K562 (cell line): ENCODE results near the gene ALAS2. TPM values are rescaled to one million over a fixed set of nuclear protein-coding genes. Genes with fewer than 3 reads are reported as not detected.

Source experiments
- AFF1 ChIP-seq, 2 experiments: fragments of 450-650 bp; IDR thresholded peaks; 2 replicates each; pipeline ENCODE4 v1.6.1; 2018; ENCODE audit warnings: mild to moderate bottlenecking in 2 of 2, low read depth in 1 of 2; ENCODE audit not compliant: partially characterized antibody in 2 of 2
- CTBP1 ChIP-seq: fragments of 450-650 bp; IDR thresholded peaks from 2 replicates; pipeline ENCODE4 v1.6.1; 2016; ENCODE audit warnings: borderline replicate concordance
- DLX4 ChIP-seq: fragments of 250-450 bp; sonication (Bioruptor Pico); IDR thresholded peaks from 2 replicates; pipeline ENCODE4 v1.6.1; 2021; ENCODE audit warnings: mild to moderate bottlenecking
- EP400 ChIP-seq: fragments of 450-650 bp; IDR thresholded peaks from 2 replicates; pipeline ENCODE4 v1.6.1; 2017; ENCODE audit warnings: antibody characterized with exemption, mild to moderate bottlenecking, moderate library complexity
- NCOA1 ChIP-seq: fragments of 450-650 bp; IDR thresholded peaks from 2 replicates; pipeline ENCODE4 v1.6.1; 2016; ENCODE audit warnings: low read depth
- PCBP1 ChIP-seq: fragments of 200-400 bp; formaldehyde crosslinking; IDR thresholded peaks from 2 replicates; pipeline ENCODE4 v1.6.1; 2018; ENCODE audit warnings: mild to moderate bottlenecking, low read depth, low read length; ENCODE audit not compliant: poor library complexity, severe bottlenecking
- REST ChIP-seq, 2 experiments: fragments of 450-650 bp; formaldehyde crosslinking in 1 of 2; IDR thresholded peaks; 2 replicates each; pipeline versions ENCODE4 v1.4.0 to v1.6.1; 2014 to 2020; ENCODE audit warnings: mild to moderate bottlenecking in 2 of 2, borderline replicate concordance in 1 of 2, low read depth in 1 of 2
- TAF1 ChIP-seq: IDR thresholded peaks from 2 replicates; pipeline ENCODE4 v1.6.1; 2011; ENCODE audit warnings: mild to moderate bottlenecking, low read length, moderate library complexity; ENCODE audit not compliant: insufficient read depth, control insufficient read depth, severe bottlenecking; ENCODE audit errors: extremely low read depth
- TRIM28 ChIP-seq: fragments of 450-650 bp; IDR thresholded peaks from 2 replicates; pipeline ENCODE4 v1.6.1; 2017
- ZNF140 ChIP-seq: fragments of 250-450 bp; sonication (Bioruptor Pico); IDR thresholded peaks from 2 replicates; pipeline ENCODE4 v1.8.0; 2021; ENCODE audit warnings: moderate library complexity, mild to moderate bottlenecking, inconsistent platforms
- ZNF184 ChIP-seq: sonication (generic); formaldehyde crosslinking; IDR thresholded peaks from 2 replicates; pipeline ENCODE4 v1.5.0; 2020; ENCODE audit warnings: missing genetic modification reagents
- ZNF282 ChIP-seq: sonication (generic); formaldehyde crosslinking; IDR thresholded peaks from 2 replicates; pipeline ENCODE4 v1.8.1; 2023; ENCODE audit warnings: missing genetic modification reagents
- polyA plus RNA-seq, 8 experiments: library from polyadenylated mRNA; depleted of rRNA in 4 of 8; stranded (reverse) in 5 of 8; unstranded in 3 of 8; fragments of >200 nt; fragmentation: Nextera tagmentation in 2 of 8; fragmentation: Illumina TruSeq in 1 of 8; extraction: Ambion mirVana in 2 of 8; extraction: Trizol in 1 of 8; gene quantifications; 2 replicates each; pipeline versions ENCODE4 v1.2.1 to v1.2.3, GENCODE V29; 2011 to 2014; ENCODE audit warnings: inconsistent platforms in 1 of 8, missing spikeins in 1 of 8
- total RNA-seq, 7 experiments: library from RNA; depleted of rRNA in 6 of 7; stranded (reverse); fragments of >200 nt in 6 of 7; fragmentation: Illumina TruSeq in 2 of 7; extraction: Trizol in 2 of 7; gene quantifications; 2 replicates each; pipeline versions ENCODE4 v1.2.1 to v1.2.3, GENCODE V29; 2011 to 2021; ENCODE audit warnings: low replicate concordance in 1 of 7

ALAS2 gene
- total and polyA plus RNA-seq, 9 of the 15 experiments (the other 6 are each of a cell fraction or from before 2014, with no cell fraction given) = 14.6 to 101 (median 33.4) TPM

- TF ChIP-seq ZNF140 (CRISPR knock-in tag) = no peak
- no peak for TF ChIP-seq PCBP1
- TF ChIP-seq NCOA1 = peak; percentile 86; the same call in 1 of the 2 replicates
- 0 out of 2 replicates have a peak, but pooled peaks have one; percentile 52 for TF ChIP-seq CTBP1
- TF ChIP-seq DLX4 (CRISPR knock-in tag) = no peak
- TF ChIP-seq AFF1 (IDR thresholded peaks at IDR 0.05; ENCODE audit: low read depth in 1 of 2, partially characterized antibody in 2 of 2) = peak in 1 of 2 experiments; percentile 55
- TF ChIP-seq REST (IDR thresholded peaks at IDR 0.05; ENCODE audit: borderline replicate concordance) = no peak
- no peak for TF ChIP-seq REST (CRISPR knock-in tag; IDR thresholded peaks at IDR 0.05; ENCODE audit: low read depth)
- 0 out of 2 replicates have a peak, but pooled peaks have one; percentile 24 for TF ChIP-seq EP400
- TF ChIP-seq TAF1 = peak; percentile 48
- TF ChIP-seq ZNF282 (CRISPR knock-in tag) = no peak
- TF ChIP-seq TRIM28 = 0 out of 2 replicates have a peak, but pooled peaks have one; percentile 46
- no peak for TF ChIP-seq ZNF184 (CRISPR knock-in tag)
Observed at GRCh38 chrX:55014897-55015299, 15.9 kb downstream of the ALAS2 start (continued).
